ENCODE results near the gene SMARCC1.

- TF ChIP-seq CTCF (IDR thresholded peaks at IDR 0.05; ENCODE audit: low read length) (no peak), EZH2 (optimal IDR thresholded peaks at IDR 0.05; ENCODE audit: low read depth, low read length) (no peak)
Measured at GRCh38 chr3:47636225-47636624, 145.5 kb downstream of the SMARCC1 start.
